ENCODE results near the gene CHM.

CHM gene

GRCh38 chrX:85905851-85906250 is 141.5 kb downstream of the CHM start:
- no peak for TF ChIP-seq CTCF (IDR thresholded peaks at IDR 0.05)

GRCh38 chrX:85903692-85904471 is 143.5 kb downstream of the CHM start:
- no peak for TF ChIP-seq CTCF (IDR thresholded peaks at IDR 0.05)
- Histone ChIP-seq H3K4me3 (no peak overlapping the region), H3K27ac (no peak overlapping the region)
- no peak for DNase-seq (ENCODE audit: low spot score)

More at GRCh38 chrX:85905851-85906250, 141.5 kb downstream of the CHM start:
- H3K27ac ChIP-seq, result no peak overlapping the region
- DNase-seq (ENCODE audit: low spot score), result no peak
- H3K4me3 ChIP-seq, result no peak overlapping the region

DNA sequence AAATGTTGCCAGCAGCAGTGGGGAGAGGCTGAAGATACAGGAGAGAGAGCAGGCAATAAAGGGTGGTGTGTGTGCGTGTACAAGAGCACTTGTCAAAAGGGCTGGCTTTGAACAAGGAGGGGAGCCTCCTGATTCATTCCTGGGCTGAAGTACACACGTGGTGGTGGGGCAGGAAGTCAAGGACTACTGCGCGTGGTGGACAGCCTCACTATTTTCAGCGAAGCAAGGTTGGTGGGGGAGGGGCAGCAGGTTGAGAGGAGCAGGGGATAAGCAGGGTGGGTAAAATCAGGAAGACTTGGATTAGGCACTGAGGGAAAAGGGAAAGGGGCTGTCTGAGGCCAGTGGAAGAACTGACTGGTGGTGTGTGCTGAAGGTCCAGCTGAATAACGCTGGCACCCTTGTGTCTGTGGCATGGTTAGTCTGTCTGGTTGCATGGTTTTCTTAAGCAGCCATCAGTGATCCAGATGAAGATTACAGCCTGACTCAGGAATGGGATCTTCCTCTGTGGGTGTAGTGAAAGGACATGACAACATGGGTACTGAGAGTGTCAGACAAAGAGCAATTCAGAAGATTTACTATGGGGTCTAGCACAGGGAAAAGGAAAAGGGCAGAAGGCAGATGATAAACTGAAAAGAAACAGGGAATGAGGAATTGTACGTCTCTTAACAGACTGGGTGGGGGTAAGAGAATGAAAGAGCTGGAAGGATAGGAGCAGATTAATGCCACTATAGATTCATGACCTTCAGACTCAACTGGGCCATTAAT is 149.8 kb downstream of the CHM start:
- TF ChIP-seq CTCF (IDR thresholded peaks at IDR 0.05), result no peak
- no peak for DNase-seq (ENCODE audit: low spot score)
- no peak overlapping the region for H3K27ac ChIP-seq
- no peak overlapping the region for H3K4me3 ChIP-seq

- no peak overlapping the region for H3K27ac ChIP-seq
- no peak overlapping the region for H3K4me3 ChIP-seq
- TF ChIP-seq CTCF (IDR thresholded peaks at IDR 0.05), result no peak
- DNase-seq (ENCODE audit: low spot score), result no peak
These were observed 164.8 kb downstream of the CHM start for GRCh38 chrX:85882601-85883000.

- Histone ChIP-seq H3K27ac (no peak overlapping the region), H3K4me3 (no peak overlapping the region)
- DNase-seq (ENCODE audit: low spot score), result no peak
- no peak for TF ChIP-seq CTCF (IDR thresholded peaks at IDR 0.05)
These were observed 176.8 kb downstream of the CHM start for GRCh38 chrX:85870585-85870984.

GRCh38 chrX:85865324-85865723 is 182.0 kb downstream of the CHM start:
- no peak overlapping the region for H3K4me3 ChIP-seq
- no peak for TF ChIP-seq CTCF (IDR thresholded peaks at IDR 0.05)
- DNase-seq (ENCODE audit: low spot score), result no peak
- H3K27ac ChIP-seq, result no peak overlapping the region
